COLO829 (cell line): ENCODE results near the gene EARS2.
"Not testable (repeated sequence)": the region's sequence is repeated elsewhere in the genome, so short reads cannot be mapped to it uniquely, and the experiment has no call there.

Experiments
- DNase-seq: peaks from one replicate; pipeline ENCODE4 v3.0.0; 2012; ENCODE audit warnings: low spot score

The EARS2 gene

DNA sequence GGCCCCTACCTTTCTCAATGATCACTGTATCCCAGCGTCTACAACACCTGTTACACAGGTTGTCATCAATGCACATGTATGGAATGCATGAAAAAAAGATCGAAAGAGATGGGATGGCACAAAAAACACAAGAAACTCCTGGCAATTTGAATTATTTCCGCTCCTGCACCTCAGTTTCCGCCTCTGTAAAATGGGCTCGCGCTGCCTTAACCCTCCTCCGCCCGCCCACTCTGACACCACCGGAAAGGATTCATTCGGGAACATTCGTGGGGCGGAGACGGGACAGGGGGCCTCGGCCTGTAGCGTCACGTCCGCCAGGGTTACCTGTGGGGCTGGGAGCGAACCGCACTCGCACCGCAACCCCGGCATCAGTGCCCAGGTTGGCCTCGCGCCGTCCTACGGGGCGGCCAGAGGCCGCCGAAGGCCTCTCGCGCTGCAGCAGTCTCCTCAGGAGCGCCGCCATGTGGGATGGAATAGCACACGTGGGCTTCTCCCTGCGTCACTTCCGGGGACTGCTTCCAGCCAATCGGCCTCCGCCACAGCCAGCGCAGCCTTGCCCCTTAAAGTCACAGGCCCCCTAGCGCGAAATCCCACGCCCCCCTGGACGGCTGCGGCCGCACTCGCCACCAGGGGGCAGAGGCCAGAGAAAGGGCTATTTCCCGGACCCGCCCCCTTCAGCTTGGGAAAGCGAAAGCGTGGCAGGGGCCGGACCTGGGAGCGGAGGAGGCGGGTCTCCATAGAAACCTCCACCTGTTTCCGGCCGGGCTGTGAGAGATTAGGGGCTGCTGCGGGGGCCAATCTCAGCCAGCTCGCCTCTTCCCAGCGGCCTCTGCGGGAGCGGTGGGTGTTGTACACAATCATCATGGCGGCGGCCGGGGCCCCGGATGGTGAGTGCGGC is at the start of gene EARS2, which contains the start of gene UBFD1:
TSS of gene EARS2 (minus strand) at position 470 of the 898 bp plus-strand sequence. CDS start at position 463, 7 bp downstream.
TSS of gene UBFD1 (plus strand) at position 847 of the 898 bp plus-strand sequence. CDS start at position 863, 16 bp downstream.
- DNase-seq: peak; percentile 93

DNA sequence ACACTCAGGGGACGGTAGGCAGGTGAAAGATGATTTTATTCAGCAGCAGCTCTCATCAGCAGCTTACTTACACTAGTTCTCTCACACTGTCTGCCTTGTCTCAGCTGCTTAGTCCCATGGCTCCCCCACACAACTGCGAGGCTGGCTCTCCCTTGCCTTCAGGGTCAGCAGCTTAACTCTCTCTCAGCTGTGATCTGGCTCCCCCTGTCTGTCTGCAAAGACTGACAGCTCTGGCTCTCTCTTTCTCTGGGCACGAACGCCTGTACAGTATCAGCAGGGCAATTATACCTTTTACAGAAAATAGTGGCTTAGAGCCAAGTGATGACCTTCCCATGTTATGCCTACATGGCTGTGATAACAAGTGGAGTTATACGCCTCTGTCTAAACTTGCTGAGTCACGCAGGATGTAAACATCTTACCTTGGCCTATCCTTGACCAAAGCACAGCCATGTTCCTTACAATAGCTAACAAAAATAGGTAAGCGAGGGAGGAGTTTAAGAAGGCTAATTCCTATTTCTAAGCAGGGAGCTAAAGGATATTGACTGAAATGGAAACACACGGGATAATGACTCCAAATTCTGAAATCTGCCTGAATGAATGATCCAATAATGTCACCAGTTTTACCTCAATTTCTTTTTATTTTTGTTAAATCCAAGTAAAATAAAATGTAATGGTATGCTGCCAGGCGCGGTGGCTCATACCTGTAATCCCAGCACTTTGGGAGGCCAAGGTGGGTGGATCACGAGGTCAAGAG is 40.0 kb upstream of the EARS2 start:
- DNase-seq: no peak

DNA sequence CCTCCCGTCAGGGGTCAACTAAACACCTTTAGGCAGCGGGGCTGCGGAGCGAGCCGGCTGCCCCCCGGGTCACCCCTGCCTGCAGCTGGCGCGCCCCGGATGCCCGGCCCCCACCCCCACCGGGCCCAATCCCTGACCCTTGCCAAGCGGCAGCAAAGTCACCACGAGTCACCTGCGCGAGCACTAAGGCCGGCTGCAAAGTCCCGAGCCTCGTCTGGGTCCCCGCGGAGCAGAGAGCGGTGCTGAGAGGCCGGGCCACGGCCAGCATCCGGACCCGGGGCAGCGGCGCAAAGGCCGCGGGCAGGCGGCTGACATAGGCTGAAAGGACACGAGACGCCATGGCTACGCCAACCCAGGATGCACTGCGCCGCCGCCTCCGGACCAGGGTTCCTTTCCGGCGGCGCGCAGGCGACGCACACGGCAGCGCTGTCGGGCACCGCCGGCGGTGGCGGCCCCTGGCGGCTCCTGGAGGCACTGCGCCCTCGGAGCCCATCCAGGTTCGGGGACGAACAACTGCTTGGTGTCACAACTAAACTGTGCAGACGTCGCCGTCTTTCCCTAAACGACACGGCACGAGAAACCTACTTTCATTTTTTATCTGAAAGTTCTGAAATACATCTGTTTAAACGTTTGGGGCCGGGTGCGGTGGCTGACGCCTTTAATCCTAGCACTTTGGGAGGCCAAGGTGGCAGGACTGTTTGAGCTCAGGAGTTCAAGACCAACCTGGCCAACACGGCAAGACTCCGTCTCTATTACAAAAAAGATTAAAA is 39.0 kb upstream of the EARS2 start, which contains the start of gene NDUFAB1:
TSS of gene NDUFAB1 (minus strand) at position 366 of the 770 bp plus-strand sequence. CDS start at position 340, 26 bp downstream.
- DNase-seq: peak; percentile 70

DNA sequence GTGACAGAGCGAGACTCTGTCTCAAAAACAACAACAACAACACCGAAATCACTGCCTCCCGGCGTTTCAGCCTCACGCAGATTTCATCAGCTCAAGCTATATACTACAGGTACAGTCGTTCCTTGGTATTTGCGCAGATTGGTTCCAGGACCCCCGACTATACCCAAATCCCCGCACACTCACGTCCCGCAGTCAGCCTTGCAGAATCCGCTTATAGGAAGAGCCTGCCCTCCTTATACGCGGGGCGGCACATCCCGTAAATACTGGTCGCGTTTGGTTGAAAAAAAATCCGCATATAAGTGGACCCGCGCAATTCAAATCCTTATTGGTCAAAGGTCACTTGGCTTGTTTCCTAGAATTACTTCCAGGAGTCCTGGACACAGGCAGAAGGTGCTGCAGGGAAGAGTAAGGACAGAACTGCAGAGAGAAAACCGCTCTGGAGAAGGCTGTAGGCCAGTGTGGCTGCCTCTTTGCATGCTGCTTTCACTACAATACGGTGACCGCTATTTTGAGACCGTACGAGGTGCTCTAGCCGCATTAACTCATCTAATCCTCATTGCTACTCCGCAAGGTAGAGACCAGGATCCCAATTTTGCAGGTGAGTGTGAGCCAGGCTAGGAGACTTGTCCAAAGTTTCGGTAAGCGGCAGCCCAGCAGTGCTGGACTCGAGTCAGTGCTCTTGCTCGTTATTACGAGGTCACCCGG is 38.2 kb upstream of the EARS2 start:
- DNase-seq: no peak

DNA sequence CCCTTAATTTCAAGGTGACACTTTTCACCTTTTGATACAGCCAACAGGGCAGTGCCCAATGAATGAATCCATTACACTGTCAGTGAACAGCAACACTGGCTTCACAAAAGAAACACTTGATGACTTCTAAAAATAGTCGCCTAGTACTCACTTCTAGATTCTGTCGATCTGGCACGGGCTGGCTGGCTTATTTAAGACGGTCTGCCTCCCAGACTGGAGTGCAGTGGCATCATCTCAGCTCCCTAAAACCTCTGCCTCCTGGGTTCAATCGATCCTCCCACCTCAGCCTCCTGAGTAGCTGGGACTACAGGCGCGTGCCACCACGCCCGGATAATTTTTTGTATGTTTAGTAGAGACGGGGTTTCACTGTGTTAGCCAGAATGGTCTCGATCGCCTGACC is 37.0 kb upstream of the EARS2 start:
- no peak for DNase-seq

DNA sequence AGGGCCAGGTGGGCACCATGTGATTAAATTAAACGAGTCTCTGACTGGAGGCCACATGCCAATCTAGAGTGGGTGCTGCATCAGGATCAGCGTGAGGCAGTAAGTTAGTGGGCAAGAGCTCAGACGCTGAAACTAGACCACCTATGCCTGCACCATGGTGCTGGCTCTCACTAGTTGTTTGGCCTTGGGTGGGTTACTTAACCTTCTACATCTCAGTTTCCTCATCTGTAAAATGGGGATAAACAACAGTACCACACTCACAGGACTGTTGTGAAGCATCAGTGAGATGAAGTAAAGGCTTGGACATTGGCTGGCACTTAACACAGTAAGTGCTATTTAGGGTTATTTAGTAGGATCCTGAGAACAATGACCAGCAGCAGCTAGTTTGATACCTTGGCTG is 33.0 kb upstream of the EARS2 start:
- DNase-seq: no peak

DNA sequence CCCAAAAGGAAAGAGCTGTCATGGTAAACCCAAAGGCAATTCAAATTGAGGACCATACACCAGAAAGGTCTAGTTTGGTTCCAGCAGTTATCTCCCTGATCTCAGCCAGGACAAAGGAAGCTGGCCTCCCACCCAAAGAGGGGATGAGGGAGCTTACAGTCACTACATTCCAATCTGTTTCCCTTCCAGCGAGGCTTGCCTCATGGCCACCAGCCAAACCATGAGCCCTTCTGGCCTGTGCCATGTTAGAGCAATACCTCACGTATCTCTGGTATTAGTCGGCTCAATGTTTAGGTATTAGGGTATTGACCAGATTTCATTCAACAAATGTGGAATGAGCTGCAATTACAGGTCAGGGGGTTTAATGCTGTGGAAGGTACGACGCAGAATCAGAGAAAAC is 30.6 kb upstream of the EARS2 start:
- DNase-seq: no peak

DNA sequence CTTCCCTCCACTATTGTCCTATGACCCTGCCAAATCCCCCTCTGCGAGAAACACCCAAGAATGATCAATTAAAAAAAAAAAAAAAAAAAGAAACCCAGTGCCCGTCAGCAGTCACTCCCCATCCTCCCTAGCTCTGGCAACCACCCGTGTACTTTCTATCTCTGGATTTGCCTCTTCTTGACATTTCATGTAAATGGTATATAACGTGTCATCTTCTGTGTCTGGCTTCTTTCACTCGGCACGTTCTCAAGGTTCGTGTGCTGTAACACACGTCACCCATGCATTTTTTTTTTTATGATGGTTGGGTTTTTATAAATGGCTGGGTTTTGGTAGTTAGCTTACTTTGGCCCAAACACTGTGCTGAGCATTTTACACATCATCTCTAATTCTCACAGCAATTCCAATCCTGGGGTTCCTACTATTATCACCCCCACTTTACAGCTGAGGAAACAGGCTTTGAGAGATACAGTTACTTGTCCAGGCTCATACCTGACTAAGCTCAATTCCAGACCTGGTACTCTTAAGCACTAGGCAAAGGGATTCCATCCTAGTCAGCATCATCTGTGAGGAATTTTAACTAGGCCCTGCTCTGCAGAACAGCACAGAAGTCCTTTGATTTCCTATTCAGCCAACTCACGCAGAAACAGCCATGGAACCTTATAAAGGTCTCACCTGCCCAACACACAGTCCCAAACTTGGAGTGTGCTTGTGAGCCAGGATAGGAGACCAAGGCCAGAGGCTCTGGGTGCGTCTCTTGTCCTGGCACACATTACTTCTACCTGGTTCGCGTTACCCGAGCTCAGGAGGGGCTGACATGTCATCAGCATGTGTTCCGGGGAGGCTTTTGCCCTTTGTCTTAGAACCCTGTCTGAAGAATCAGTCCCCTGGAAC is 27.3 kb upstream of the EARS2 start:
- DNase-seq: no peak

DNA sequence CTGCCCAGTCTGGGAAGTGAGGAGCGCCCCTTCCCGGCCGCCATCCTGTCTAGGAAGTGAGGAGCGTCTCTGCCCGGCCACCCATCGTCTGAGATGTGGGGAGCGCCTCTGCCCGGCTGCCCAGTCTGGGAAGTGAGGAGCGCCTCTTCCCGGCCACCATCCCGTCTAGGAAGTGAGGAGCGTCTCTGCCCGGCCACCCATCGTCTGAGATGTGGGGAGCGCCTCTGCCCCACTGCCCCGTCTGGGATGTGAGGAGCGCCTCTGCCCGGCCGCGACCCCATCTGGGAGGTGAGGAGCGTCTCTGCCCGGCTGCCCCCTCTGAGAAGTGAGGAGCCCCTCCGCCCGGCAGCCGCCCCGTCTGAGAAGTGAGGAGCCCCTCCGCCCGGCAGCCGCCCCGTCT is 26.1 kb upstream of the EARS2 start:
- DNase-seq: not testable (repeated sequence)

DNA sequence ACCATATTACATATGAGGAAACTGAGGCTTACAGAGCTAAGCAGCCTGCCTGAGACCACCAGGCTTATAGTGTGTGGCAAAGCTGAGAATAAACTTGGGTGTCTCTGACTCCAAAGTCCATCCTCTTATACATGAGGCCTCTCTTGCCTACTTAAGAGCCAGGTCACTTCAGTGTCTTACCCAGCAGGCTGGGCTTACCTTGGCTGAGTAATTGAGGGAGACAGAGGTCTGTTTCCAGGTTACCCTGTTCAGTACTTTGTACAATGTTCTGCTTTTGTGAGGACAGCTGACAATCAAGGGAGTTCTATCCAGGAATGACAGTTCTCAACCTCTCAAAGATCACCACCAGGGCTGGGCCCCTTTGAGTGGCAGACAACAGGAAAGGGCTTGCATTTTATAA is 24.6 kb upstream of the EARS2 start:
- no peak for DNase-seq

DNA sequence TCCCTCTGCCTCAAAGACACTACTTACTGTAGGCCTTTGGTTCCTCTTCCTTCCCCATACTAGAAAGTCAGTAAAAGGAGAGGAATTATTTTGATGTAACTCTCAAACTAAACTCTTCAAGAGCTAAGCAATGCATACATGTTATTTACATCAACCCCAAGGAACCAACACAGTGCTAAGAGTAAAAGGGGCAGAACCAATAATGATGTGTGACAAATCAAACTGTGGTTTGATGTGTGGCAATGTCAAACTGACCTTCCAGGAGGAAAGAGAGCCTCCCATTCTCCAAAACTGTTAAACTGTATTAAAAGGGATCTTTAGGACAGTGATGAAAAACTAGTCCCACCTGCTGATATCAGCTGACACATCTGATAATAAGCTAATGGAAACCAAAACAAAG is 23.2 kb upstream of the EARS2 start:
- DNase-seq: no peak

DNA sequence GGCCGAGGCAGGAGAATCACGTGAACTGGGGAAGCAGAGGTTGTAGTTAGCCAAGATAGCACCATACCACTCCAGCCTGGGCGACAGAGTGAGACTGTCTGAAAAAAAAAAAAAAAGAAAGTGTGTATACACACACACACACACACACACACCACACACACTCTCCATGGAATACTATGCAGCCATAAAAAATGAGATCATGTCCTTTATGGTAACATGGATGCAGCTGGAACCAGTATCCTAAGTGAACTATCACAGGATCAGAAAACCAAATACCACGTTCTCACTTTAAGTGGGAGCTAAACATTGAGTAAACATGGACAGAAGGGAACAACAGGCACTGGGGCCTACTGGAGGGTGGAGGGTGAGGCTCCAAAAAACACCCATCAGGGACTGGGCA is 22.2 kb upstream of the EARS2 start:
- no peak for DNase-seq

DNA sequence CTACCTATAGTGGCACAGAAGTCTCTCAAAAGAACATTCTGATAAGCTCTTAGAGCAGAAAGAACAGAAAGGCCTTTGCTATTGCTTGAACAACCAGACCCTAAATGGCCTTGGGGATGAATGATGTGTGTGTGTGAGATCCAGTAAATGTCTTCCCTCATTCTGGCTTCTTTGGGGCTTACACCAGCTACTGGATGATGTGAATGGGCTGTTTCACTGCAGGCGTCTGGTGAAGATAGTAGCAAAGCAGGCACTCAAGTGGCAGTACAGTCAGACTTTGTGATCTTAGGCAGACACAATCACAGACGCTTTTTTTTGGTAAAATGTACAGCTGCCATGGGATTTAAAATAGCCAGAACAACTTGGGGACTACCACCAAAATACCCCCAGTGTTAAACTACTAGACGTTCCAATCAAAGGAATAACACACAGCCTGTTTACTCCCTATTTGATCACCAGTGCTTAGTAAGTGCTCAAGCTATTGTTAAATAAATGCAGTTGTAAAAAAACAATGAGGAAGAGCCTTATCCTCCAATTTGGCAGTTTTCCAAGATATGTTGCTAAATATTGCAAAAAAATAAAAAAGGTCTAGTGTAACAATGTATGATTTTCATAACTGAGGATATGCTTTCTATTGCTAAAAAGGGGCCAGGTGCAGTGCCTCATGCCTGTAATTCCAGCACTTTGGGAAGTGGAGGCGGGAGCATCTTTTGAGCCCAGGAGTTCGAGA is 21.1 kb upstream of the EARS2 start:
- no peak for DNase-seq

DNA sequence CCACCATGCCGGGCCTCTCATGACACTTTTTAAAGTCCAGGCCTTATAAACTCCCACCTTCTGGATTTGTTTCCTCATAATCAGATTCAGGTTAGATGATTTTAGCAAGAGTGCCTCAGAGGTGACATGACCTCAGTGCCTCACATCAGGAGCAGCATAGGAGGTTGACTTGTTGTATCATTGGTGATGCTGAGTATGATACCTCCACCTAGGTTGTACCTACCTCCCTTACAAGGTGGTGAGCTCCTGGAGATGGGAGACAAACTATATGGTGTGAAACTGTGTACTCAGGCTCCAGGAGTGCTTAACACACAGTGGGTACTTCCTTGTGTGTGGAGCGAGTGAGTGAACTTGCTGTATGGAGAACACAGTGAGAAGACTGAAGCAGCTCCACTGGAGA is 20.3 kb upstream of the EARS2 start:
- no peak for DNase-seq

DNA sequence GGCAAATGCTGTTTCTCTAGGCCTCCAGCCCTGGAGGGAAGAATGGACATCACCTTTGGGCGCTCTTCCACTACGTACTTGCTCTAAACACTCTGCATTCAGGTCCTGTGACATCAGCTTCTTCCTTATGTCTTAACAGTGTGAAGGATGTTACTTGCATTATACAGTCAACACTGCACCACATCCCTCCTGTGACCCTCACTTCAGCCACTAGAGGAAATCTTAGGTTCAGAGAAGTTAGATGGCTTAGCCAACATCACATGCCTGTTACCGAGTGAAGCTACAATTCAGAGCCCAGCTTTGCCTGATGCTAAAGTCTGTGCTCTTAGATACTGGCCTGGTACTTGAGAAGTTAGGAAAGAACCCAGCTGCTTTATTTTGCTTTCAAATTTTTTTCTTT is 18.7 kb upstream of the EARS2 start:
- DNase-seq: no peak

DNA sequence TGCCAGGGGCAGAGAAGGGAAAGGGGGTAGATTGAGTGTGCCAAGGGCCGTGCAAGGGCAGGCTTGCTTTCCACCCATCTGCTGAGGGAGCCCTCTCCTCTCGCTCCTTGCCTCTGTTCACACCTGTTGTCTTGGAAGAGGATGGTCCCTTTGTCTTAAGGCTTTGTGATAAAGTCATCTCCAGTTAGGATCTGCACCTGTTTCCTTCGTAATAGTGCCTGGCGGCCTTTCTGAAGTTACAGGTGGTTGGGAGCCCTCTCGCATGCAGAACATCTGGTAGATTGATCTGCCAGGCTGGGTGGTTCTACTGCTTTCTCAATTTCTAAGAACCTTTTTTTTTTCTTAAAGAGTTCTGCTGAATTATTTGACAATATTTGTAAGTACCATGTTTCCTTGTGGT is 16.7 kb upstream of the EARS2 start:
- no peak for DNase-seq

DNA sequence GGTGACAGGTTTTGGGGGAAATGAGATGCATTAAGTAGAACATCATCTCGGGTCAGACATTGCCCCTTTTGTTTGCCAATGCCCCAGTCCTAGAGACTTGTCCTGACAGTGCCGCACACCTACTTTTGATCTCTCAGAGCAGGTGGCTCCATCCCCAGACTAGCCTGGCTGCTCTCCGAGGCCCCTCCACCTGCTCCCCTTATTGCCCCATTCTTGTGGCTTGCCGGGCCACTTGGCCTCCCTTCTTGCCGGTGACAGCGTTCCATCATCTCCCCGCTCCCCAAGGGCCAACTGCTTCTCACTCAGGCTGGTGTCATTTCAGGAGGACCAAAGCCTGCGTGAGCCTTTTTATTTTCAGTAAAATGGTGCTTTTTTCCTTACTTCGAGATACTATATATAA is 15.2 kb upstream of the EARS2 start:
- no peak for DNase-seq

DNA sequence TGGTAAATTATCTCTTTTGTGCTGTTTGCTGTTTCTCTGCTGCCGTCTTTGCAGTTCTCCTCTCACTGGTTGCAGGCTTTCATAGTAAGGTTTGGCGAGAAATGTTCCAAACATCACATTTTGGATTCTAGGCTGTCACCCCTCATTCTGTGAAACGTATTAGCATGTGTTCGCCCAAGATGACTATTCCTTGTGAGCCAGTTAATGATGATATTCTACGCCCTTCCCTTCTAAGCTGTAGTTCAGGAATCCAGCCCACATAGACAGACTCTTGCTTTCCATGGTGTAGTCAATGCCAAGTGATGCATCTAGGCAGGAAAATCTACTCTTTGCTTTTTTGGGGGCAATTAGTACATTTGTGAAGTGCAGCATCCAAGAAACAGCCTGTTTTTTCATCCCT is 14.7 kb upstream of the EARS2 start:
- no peak for DNase-seq

DNA sequence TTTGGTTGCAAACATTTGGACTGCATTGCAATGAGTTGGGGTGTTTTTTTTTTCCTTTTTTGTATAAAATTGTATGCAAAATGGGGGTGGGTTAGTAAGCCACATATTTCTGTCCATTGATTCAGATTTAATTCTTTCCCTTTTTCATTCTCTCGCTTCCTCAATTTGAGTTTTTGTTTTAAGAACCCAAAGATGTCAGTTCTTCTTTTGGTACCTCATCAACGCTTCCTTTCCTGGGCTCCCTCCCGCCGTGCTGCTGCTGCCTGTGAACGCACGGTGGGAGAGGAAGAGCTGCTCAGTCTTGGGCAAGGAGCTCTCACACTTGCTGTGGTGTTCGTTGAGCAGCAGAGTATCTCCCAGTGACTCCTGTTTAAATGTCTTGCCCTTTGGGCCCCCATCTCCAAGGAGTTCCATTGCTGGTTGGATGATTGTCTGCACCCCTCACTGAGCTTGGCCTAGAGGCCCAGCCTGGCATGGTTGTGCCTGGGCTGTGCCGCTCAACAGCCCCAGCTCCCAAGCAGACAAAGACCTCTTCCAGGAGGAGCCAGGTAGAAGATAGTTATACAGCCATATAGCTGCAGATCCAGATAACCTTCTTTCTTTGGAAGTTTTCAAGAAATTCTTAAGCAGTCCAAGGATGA is 14.0 kb upstream of the EARS2 start:
- DNase-seq: no peak
